Astrocyte of the spinal cord (primary cell): ENCODE data around the gene FBXW12.

ENCODE experiments used
- DNase-seq: peaks from one replicate; pipeline ENCODE4 v3.0.0; 2011; ENCODE audit warnings: low read depth, low spot score
- H3K4me3 ChIP-seq: 2 replicates; pipeline ENCODE4 v1.5.1; 2011; ENCODE audit warnings: low read depth, mild to moderate bottlenecking, low read length, moderate library complexity
- CTCF ChIP-seq: IDR thresholded peaks from 2 replicates; pipeline ENCODE4 v1.5.1; 2012; ENCODE audit warnings: low read depth, mild to moderate bottlenecking, low read length, inconsistent platforms
- in situ Hi-C: cut with HindIII; loops from 2 replicates; pipeline ENCODE4 v1.10.0; 2017; ENCODE audit warnings: low sequenced_read_pairs

The FBXW12 gene

GRCh38 chr3:48426401-48426909, 54.4 kb downstream of the FBXW12 start:
- in situ Hi-C loops = no loop called here
- no peak overlapping the region for H3K4me3 ChIP-seq
- no peak for DNase-seq
- TF ChIP-seq CTCF = no peak

GRCh38 chr3:48426944-48427629, 55.1 kb downstream of the FBXW12 start:
- no peak for DNase-seq
- TF ChIP-seq CTCF = no peak
- in situ Hi-C loops = no loop called here
- no peak overlapping the region for H3K4me3 ChIP-seq

GRCh38 chr3:48427630-48427962, 55.6 kb downstream of the FBXW12 start:
- TF ChIP-seq CTCF = no peak
- DNase-seq = no peak
- peak overlapping the region; percentile 5 for H3K4me3 ChIP-seq
- in situ Hi-C loops = no loop called here

GRCh38 chr3:48428088-48428571, 56.1 kb downstream of the FBXW12 start:
- no peak for DNase-seq
- no peak for TF ChIP-seq CTCF
- in situ Hi-C loops = no loop called here
- peak overlapping the region; percentile 60 for H3K4me3 ChIP-seq

GRCh38 chr3:48428572-48429316, 56.7 kb downstream of the FBXW12 start:
- no peak for TF ChIP-seq CTCF
- no peak for DNase-seq
- in situ Hi-C loops = no loop called here
- peak overlapping the region; percentile 60 for H3K4me3 ChIP-seq

- in situ Hi-C loops = no loop called here
These were observed 57.4 kb downstream of the FBXW12 start for GRCh38 chr3:48429317-48429959.

More at GRCh38 chr3:48429317-48429959, 57.4 kb downstream of the FBXW12 start:
- DNase-seq = no peak
- TF ChIP-seq CTCF = no peak
- peak overlapping the region; percentile 60 for H3K4me3 ChIP-seq
